IMR-90 (cell line): ENCODE measurements around the gene MORC1. TPM values are rescaled to one million over a fixed set of nuclear protein-coding genes. Genes with fewer than 3 reads are reported as not detected.

Source experiments
- ATAC-seq: fragments of 200-7000 bp; cut with Tn5 transposase; 2 replicates; pipeline ENCODE4 v1.9.1; 2020; ENCODE audit warnings: low read depth, mild to moderate bottlenecking, moderate library complexity
- BruUV-seq: library from RNA; stranded (reverse); fragments of 400-500 nt; replicated peaks from 2 replicates; lab custom pipeline; 2021; lab: Mats Ljungman, UMichigan
- CTCF ChIA-PET: fragments of 300-600 bp; formaldehyde crosslinking; extraction: SDS; loops from one replicate; lab custom pipeline; 2021; ENCODE audit warnings: antibody characterized with exemption; lab: Yijun Ruan, JAX
- POLR2A ChIA-PET: fragments of 300-600 bp; sonication (Branson Sonifier 250); formaldehyde crosslinking; loops from one replicate; lab custom pipeline; 2022; ENCODE audit warnings: antibody characterized with exemption; ENCODE audit not compliant: unreplicated experiment; lab: Charles Lee
- DNase-seq: peaks from one replicate; pipeline ENCODE4 v3.0.0; 2013
- H2AFZ ChIP-seq: replicated peaks from 2 replicates; pipeline ENCODE3; 2013; ENCODE audit warnings: low read length, mild to moderate bottlenecking; ENCODE audit not compliant: poor library complexity
- H2AK5ac ChIP-seq: 2 replicates; pipeline ENCODE4 v1.6.1; 2013; ENCODE audit warnings: low read depth, low read length, inconsistent platforms
- H2AK9ac ChIP-seq: replicated peaks from 2 replicates; pipeline ENCODE3; 2013; ENCODE audit warnings: mild to moderate bottlenecking, low read depth, low read length, moderate library complexity; ENCODE audit not compliant: poor library complexity
- H2BK120ac ChIP-seq: 2 replicates; pipeline ENCODE4 v1.6.1; 2013; ENCODE audit warnings: low read depth, low read length, inconsistent platforms
- H2BK15ac ChIP-seq: 3 replicates; pipeline ENCODE4 v1.6.1; 2013; ENCODE audit warnings: low read depth, low read length, inconsistent platforms
- H2BK20ac ChIP-seq: 2 replicates; pipeline ENCODE4 v1.6.1; 2013; ENCODE audit warnings: low read depth, mild to moderate bottlenecking, inconsistent platforms, low read length, moderate library complexity
- H2BK5ac ChIP-seq: 2 replicates; pipeline ENCODE4 v1.6.1; 2013; ENCODE audit warnings: mild to moderate bottlenecking, low read depth, low read length, inconsistent platforms; ENCODE audit not compliant: poor library complexity, severe bottlenecking
- H3K14ac ChIP-seq: replicated peaks from 2 replicates; pipeline ENCODE4 v1.6.1; 2013; ENCODE audit warnings: low read depth, low read length, inconsistent platforms
- H3K18ac ChIP-seq: 2 replicates; pipeline ENCODE4 v1.6.1; 2013; ENCODE audit warnings: low read depth, low read length, control low read depth
- H3K23ac ChIP-seq: 2 replicates; pipeline ENCODE4 v1.6.1; 2013; ENCODE audit warnings: low read depth, low read length, inconsistent platforms
- H3K27ac ChIP-seq: 2 replicates; pipeline ENCODE4 v1.5.1; 2013; ENCODE audit warnings: mild to moderate bottlenecking, control low read depth, low read length; ENCODE audit not compliant: insufficient read depth
- H3K27me3 ChIP-seq: 2 replicates; pipeline ENCODE4 v1.6.1; 2013; ENCODE audit warnings: low read length; ENCODE audit not compliant: control insufficient read depth, insufficient read depth
- H3K36me3 ChIP-seq: 2 replicates; pipeline ENCODE4 v1.6.1; 2013; ENCODE audit warnings: low read length, mixed read lengths; ENCODE audit not compliant: control insufficient read depth, insufficient read depth
- H3K4ac ChIP-seq: 2 replicates; pipeline ENCODE4 v1.6.1; 2013; ENCODE audit warnings: low read depth, low read length, inconsistent platforms
- H3K4me1 ChIP-seq: 2 replicates; pipeline ENCODE4 v1.6.1; 2013; ENCODE audit warnings: low read length, mixed read lengths; ENCODE audit not compliant: control insufficient read depth, insufficient read depth
- H3K4me2 ChIP-seq: 2 replicates; pipeline ENCODE4 v1.6.1; 2013; ENCODE audit warnings: low read depth, mild to moderate bottlenecking, control low read depth, low read length, moderate library complexity
- H3K4me3 ChIP-seq: 2 replicates; pipeline ENCODE4 v1.5.1; 2013; ENCODE audit warnings: low read depth, mild to moderate bottlenecking, control low read depth, low read length, moderate library complexity; ENCODE audit not compliant: insufficient read depth
- H3K56ac ChIP-seq: 2 replicates; pipeline ENCODE4 v1.6.1; 2013; ENCODE audit warnings: low read length, inconsistent platforms; ENCODE audit not compliant: insufficient read depth; ENCODE audit errors: extremely low read depth
- H3K79me1 ChIP-seq, 2 experiments: 2 replicates each; pipeline ENCODE4 v1.6.1; 2013; ENCODE audit warnings: low read length in 2 of 2, inconsistent platforms in 1 of 2, low read depth in 1 of 2
- H3K9ac ChIP-seq: 2 replicates; pipeline ENCODE4 v1.6.1; 2013; ENCODE audit warnings: low read depth, low read length, control low read depth
- H3K9me1 ChIP-seq: 2 replicates; pipeline ENCODE4 v1.6.1; 2013; ENCODE audit warnings: low read length, inconsistent platforms; ENCODE audit not compliant: insufficient read depth
- H3K9me3 ChIP-seq: 2 replicates; pipeline ENCODE4 v1.6.1; 2013; ENCODE audit warnings: low read length; ENCODE audit not compliant: control insufficient read depth, insufficient read depth
- H4K20me1 ChIP-seq: 2 replicates; pipeline ENCODE4 v1.6.1; 2013; ENCODE audit warnings: low read length, inconsistent platforms; ENCODE audit not compliant: insufficient read depth
- H4K5ac ChIP-seq: 2 replicates; pipeline ENCODE4 v1.6.1; 2013; ENCODE audit warnings: mild to moderate bottlenecking, low read depth, low read length, control low read depth
- H4K8ac ChIP-seq, 2 experiments: 2 replicates each; pipeline ENCODE4 v1.6.1; 2013; ENCODE audit warnings: low read depth in 2 of 2, low read length in 2 of 2, control low read depth in 1 of 2, inconsistent platforms in 1 of 2
- H4K91ac ChIP-seq: 2 replicates; pipeline ENCODE4 v1.6.1; 2013; ENCODE audit warnings: low read depth, low read length, inconsistent platforms; ENCODE audit not compliant: insufficient read depth
- BHLHE40 ChIP-seq: fragments of 150-350 bp; IDR thresholded peaks from 2 replicates; pipeline ENCODE4 v1.6.1; 2016; ENCODE audit warnings: mild to moderate bottlenecking, low read depth, low read length
- CEBPB ChIP-seq: IDR thresholded peaks from 2 replicates; pipeline ENCODE4 v1.6.1; 2012; ENCODE audit warnings: low read depth, low read length, improper control_type of control experiment
- CHD1 ChIP-seq: IDR thresholded peaks from 2 replicates; pipeline ENCODE4 v1.6.1; 2012; ENCODE audit warnings: low read depth, low read length, improper control_type of control experiment
- CTCF ChIP-seq: conservative IDR thresholded peaks from 2 replicates; pipeline ENCODE4 v1.5.1; 2012; ENCODE audit warnings: mild to moderate bottlenecking, low read depth, low read length, improper control_type of control experiment
- ELK1 ChIP-seq: fragments of 150-350 bp; IDR thresholded peaks from 2 replicates; pipeline ENCODE4 v1.6.1; 2016; ENCODE audit warnings: low read depth, mild to moderate bottlenecking, low read length, moderate library complexity, borderline replicate concordance
- FOS ChIP-seq: fragments of 150-350 bp; IDR thresholded peaks from 2 replicates; pipeline ENCODE4 v1.6.1; 2016; ENCODE audit warnings: low read depth, low read length
- MAFK ChIP-seq: IDR thresholded peaks from 2 replicates; pipeline ENCODE4 v1.6.1; 2012; ENCODE audit warnings: low read depth, low read length, improper control_type of control experiment
- MAZ ChIP-seq: IDR thresholded peaks from 2 replicates; pipeline ENCODE4 v1.6.1; 2012; ENCODE audit warnings: low read depth, mild to moderate bottlenecking, low read length, improper control_type of control experiment, moderate library complexity, borderline replicate concordance
- MXI1 ChIP-seq: IDR thresholded peaks from 2 replicates; pipeline ENCODE4 v1.6.1; 2012; ENCODE audit warnings: low read depth, mild to moderate bottlenecking, low read length, moderate library complexity, borderline replicate concordance
- NFE2L2 ChIP-seq: fragments of 150-350 bp; IDR thresholded peaks from 2 replicates; pipeline ENCODE4 v1.6.1; 2016; ENCODE audit warnings: low read depth, mild to moderate bottlenecking, low read length
- POLR2A ChIP-seq: IDR thresholded peaks from 2 replicates; pipeline ENCODE4 v1.6.1; 2012; ENCODE audit warnings: mild to moderate bottlenecking, low read depth, low read length
- RAD21 ChIP-seq: IDR thresholded peaks from 2 replicates; pipeline ENCODE4 v1.6.1; 2012; ENCODE audit warnings: low read length, improper control_type of control experiment
- RCOR1 ChIP-seq: IDR thresholded peaks from 2 replicates; pipeline ENCODE4 v1.6.1; 2012; ENCODE audit warnings: mild to moderate bottlenecking, low read length, improper control_type of control experiment; ENCODE audit not compliant: insufficient replicate concordance
- RFX5 ChIP-seq: IDR thresholded peaks from 2 replicates; pipeline ENCODE4 v1.8.0; 2012; ENCODE audit warnings: low read depth, mild to moderate bottlenecking, low read length, moderate library complexity
- SMC3 ChIP-seq: fragments of 150-350 bp; IDR thresholded peaks from 2 replicates; pipeline ENCODE4 v1.6.1; 2016; ENCODE audit warnings: low read depth, mild to moderate bottlenecking, antibody characterized with exemption, low read length, moderate library complexity
- USF2 ChIP-seq: fragments of 150-350 bp; IDR thresholded peaks from 2 replicates; pipeline ENCODE4 v1.6.1; 2017; ENCODE audit warnings: mild to moderate bottlenecking, antibody characterized with exemption, low read length, low read depth
- dilution Hi-C: fragments of 300-500 bp; cut with HindIII; formaldehyde crosslinking; loops from one replicate; pipeline ENCODE4 v1.14.3; 2018; ENCODE audit warnings: low sequenced_read_pairs; ENCODE audit not compliant: unreplicated experiment
- in situ Hi-C: fragments of 300-500 bp; cut with MboI; formaldehyde crosslinking; loops from 3 replicates; pipeline ENCODE4 v1.14.3; 2019; ENCODE audit warnings: low sequenced_read_pairs, inconsistent platforms, mixed read lengths
- intact Hi-C: fragments of 100-400 bp; cut with micrococcal nuclease; formaldehyde crosslinking; loops from 2 replicates; pipeline ENCODE4 v1.10.0; 2022
- polyA plus RNA-seq, 3 experiments: library from polyadenylated mRNA; depleted of rRNA; stranded (reverse); fragments of >200 nt; gene quantifications; 2 replicates each; pipeline ENCODE4 v1.2.3, GENCODE V29; 2012; ENCODE audit warnings: low replicate concordance in 1 of 3
- total RNA-seq: library from RNA; depleted of rRNA; stranded (reverse); fragments of >200 nt; gene quantifications from 2 replicates; pipeline ENCODE4 v1.2.3, GENCODE V29; 2012

MORC1 gene
- total and polyA plus RNA-seq, 2 of the 4 experiments (the other 2 are of a cell fraction), result not detected

GRCh38 chr3:109122690-109123089 is 4.8 kb upstream of the MORC1 start:
- no peak for ATAC-seq

More at GRCh38 chr3:109122690-109123089, 4.8 kb upstream of the MORC1 start:
- no peak overlapping the region for H2AFZ ChIP-seq
- H3K27ac ChIP-seq, result no peak overlapping the region
- H3K79me1 ChIP-seq, result no peaks in the 10 kb centered on the region
- in situ Hi-C loops (no loop called here), intact Hi-C loops (no loop called here), dilution Hi-C loops (no loop called here)
- H3K4me2 ChIP-seq, result no peak overlapping the region
- no TSS peak for BruUV-seq
- no peak overlapping the region for H3K23ac ChIP-seq
- TF ChIP-seq BHLHE40, result no peak
- no peak for TF ChIP-seq SMC3
- no peak for TF ChIP-seq MAZ
- TF ChIP-seq MXI1, result no peak
- no peak for TF ChIP-seq MAFK
- no peak for TF ChIP-seq CEBPB
- no peak for TF ChIP-seq CHD1
- no peak for TF ChIP-seq FOS
- no peak for TF ChIP-seq RFX5
- no peak for TF ChIP-seq NFE2L2
- TF ChIP-seq RAD21, result no peak
- no peak for TF ChIP-seq USF2
- TF ChIP-seq POLR2A, result no peak
- TF ChIP-seq ELK1, result no peak
- TF ChIP-seq RCOR1, result no peak
- no peak for TF ChIP-seq CTCF
- no peak overlapping the region for H2BK20ac ChIP-seq
- CTCF ChIA-PET, result no interaction called here
- no peak overlapping the region for H2BK5ac ChIP-seq
- no peak overlapping the region for H2BK120ac ChIP-seq
- no peak overlapping the region for H2AK9ac ChIP-seq
- no peak overlapping the region for H4K91ac ChIP-seq
- H4K20me1 ChIP-seq, result no peaks in the 10 kb centered on the region
- H2BK15ac ChIP-seq, result no peak overlapping the region
- H3K4me3 ChIP-seq, result no peak overlapping the region
- DNase-seq, result no peak
- no peaks in the 10 kb centered on the region for H3K4me1 ChIP-seq
- H3K56ac ChIP-seq, result no peak overlapping the region
- no peak overlapping the region for H3K9ac ChIP-seq
- no peak overlapping the region for H3K14ac ChIP-seq
- POLR2A ChIA-PET, result no interaction called here
- no peak overlapping the region for H3K18ac ChIP-seq
- no peaks in the 10 kb centered on the region for H3K36me3 ChIP-seq
- no peaks in the 10 kb centered on the region; the same call in 1 of the 2 replicates for H3K9me3 ChIP-seq
- H3K4ac ChIP-seq, result no peak overlapping the region
- H2AK5ac ChIP-seq, result no peak overlapping the region
- H4K8ac ChIP-seq, result no peak overlapping the region
- H3K27me3 ChIP-seq, result no peaks in the 10 kb centered on the region
- no peaks in the 10 kb centered on the region for H3K9me1 ChIP-seq
- H4K5ac ChIP-seq, result no peak overlapping the region
